Stomach (tissue), 4 donors: ENCODE data around the gene RGS8.

Experiments
- CTCF ChIP-seq, 7 experiments: fragments of 450-650 bp in 4 of 7; fragments of 200-600 bp in 3 of 7; sonication (generic) in 3 of 7; IDR thresholded peaks; one replicate each; pipeline ENCODE4 v1.5.1; 2016 to 2019; ENCODE audit warnings: antibody characterized with exemption in 7 of 7, control low read depth in 2 of 7, mild to moderate bottlenecking in 1 of 7
- EP300 ChIP-seq: sonication (generic); formaldehyde crosslinking; IDR thresholded peaks from one replicate; pipeline ENCODE4 v1.6.1; 2017; ENCODE audit warnings: antibody characterized with exemption

DNA sequence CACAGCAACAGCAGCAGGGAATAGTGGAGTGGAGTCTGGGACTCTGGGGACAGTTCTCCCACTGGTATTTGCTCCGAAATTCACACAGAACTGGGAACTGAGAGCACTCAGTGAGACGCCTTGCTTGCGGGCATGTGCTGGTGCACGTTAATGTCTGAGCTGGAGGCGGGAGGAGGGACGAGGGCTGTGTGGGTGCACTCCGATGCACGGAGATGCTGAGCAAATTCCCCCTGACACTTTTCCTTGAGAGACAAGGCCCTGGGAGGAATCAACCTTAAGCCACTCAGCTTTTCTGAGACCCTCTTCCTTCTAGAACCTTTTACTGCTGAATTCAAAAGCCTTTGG is 2.8 kb downstream of the RGS8 start:
- TF ChIP-seq EP300 (no peak), CTCF (IDR thresholded peaks at IDR 0.05) (no peak)
